C4-2B (cell line): ENCODE data around the gene GIMAP8.

Source experiments
- H3K27ac ChIP-seq: fragments of 450-650 bp; 2 replicates; pipeline ENCODE4 v1.5.1; 2017
- CTCF ChIP-seq: fragments of 450-650 bp; conservative IDR thresholded peaks from 2 replicates; pipeline ENCODE4 v1.5.1; 2017; ENCODE audit warnings: mild to moderate bottlenecking
- ZFX ChIP-seq: fragments of 450-650 bp; IDR thresholded peaks from 2 replicates; pipeline ENCODE4 v1.6.1; 2017

Gene GIMAP8

GRCh38 chr7:150450491-150451001 lies at the start of gene GIMAP8:
Gene GIMAP8, plus strand, starts transcription at chr7:150450630. Its CDS starts 16,069 bp downstream, at chr7:150466699.
- TF ChIP-seq CTCF (no peak), ZFX (no peak)
- H3K27ac ChIP-seq, result no peak within 1 kb of the TSS

- TF ChIP-seq CTCF (no peak), ZFX (no peak)
- H3K27ac ChIP-seq, result peak overlapping the region; percentile 5; the same call in 1 of the 2 replicates
Observed at GRCh38 chr7:150400788-150401423, 49.5 kb upstream of the GIMAP8 start.

GRCh38 chr7:150401424-150401790 lies 49.0 kb upstream of the GIMAP8 start:
- TF ChIP-seq ZFX, result no peak
- no peak for TF ChIP-seq CTCF
- peak overlapping the region; percentile 5; the same call in 1 of the 2 replicates for H3K27ac ChIP-seq

- H3K27ac ChIP-seq, result no peak overlapping the region
- TF ChIP-seq ZFX, result no peak
- no peak for TF ChIP-seq CTCF
Observed at GRCh38 chr7:150401861-150402631, 48.4 kb upstream of the GIMAP8 start.

- no peak overlapping the region for H3K27ac ChIP-seq
- TF ChIP-seq ZFX (no peak), CTCF (no peak)
Observed at GRCh38 chr7:150402671-150403321, 47.6 kb upstream of the GIMAP8 start.

GRCh38 chr7:150403376-150404171 lies 46.9 kb upstream of the GIMAP8 start:
- TF ChIP-seq CTCF, result no peak
- TF ChIP-seq ZFX, result no peak
- H3K27ac ChIP-seq, result peak overlapping the region; percentile 87
